Esophagus squamous epithelium (tissue), 5 donors: Measurements from ENCODE around the gene MYOZ2. TPM values are rescaled to one million over a fixed set of nuclear protein-coding genes. Genes with fewer than 3 reads are reported as not detected.

Experiments
- DNase-seq: peaks from one replicate; lab custom pipeline; 2025; lab: John Stamatoyannopoulos, UW
- H3K27ac ChIP-seq, 4 donors: fragments of 200-600 bp; sonication (generic); one replicate each; pipeline ENCODE4 v1.5.1; 2016 to 2019; ENCODE audit warnings: mild to moderate bottlenecking in 1 of 4
- H3K27me3 ChIP-seq, 4 donors: fragments of 200-600 bp; sonication (generic); 1 replicate in 3 of 4; 2 replicates in 1 of 4; pipeline versions ENCODE4 v1.5.1 to v1.6.0; 2017 to 2021; ENCODE audit warnings: antibody characterized with exemption in 1 of 4
- H3K36me3 ChIP-seq, 3 donors: fragments of 200-600 bp; sonication (generic); one replicate each; pipeline ENCODE4 v1.5.1; 2016 to 2019
- H3K4me1 ChIP-seq, 3 donors: fragments of 200-600 bp; sonication (generic); one replicate each; pipeline ENCODE4 v1.5.1; 2017 to 2019
- H3K4me3 ChIP-seq, 4 donors: fragments of 200-600 bp; sonication (generic); 1 replicate in 3 of 4; 2 replicates in 1 of 4; pipeline ENCODE4 v1.5.1; 2016 to 2019; ENCODE audit warnings: mild to moderate bottlenecking in 2 of 4, moderate library complexity in 1 of 4
- H3K9me3 ChIP-seq, 3 donors: fragments of 200-600 bp; sonication (generic); one replicate each; pipeline ENCODE4 v1.5.1; 2016 to 2019
- CTCF ChIP-seq, 6 experiments: fragments of 450-650 bp in 4 of 6; fragments of 200-600 bp in 2 of 6; sonication (generic) in 2 of 6; IDR thresholded peaks; one replicate each; pipeline ENCODE4 v1.5.1; 2016 to 2019; ENCODE audit warnings: antibody characterized with exemption in 6 of 6, mild to moderate bottlenecking in 4 of 6, moderate library complexity in 4 of 6
- POLR2A ChIP-seq, 4 donors: fragments of 450-650 bp; IDR thresholded peaks; one replicate each; pipeline ENCODE4 v1.6.1; 2017; ENCODE audit warnings: antibody characterized with exemption in 4 of 4, mild to moderate bottlenecking in 4 of 4, moderate library complexity in 3 of 4
- WGBS, 2 donors: methylation state at CpG; one replicate each; pipeline ENCODE4 v1.1.5; 2018; 5-methylcytosine and 5-hydroxymethylcytosine counted together
- intact Hi-C: fragments of 100-400 bp; cut with DNase I; formaldehyde crosslinking; loops from one replicate; pipeline ENCODE4 v1.15.0; 2022
- total RNA-seq, 4 donors: library from RNA; depleted of rRNA; stranded (reverse); fragments of >200 nt; gene quantifications; one replicate each; pipeline ENCODE4 v1.1.0, GENCODE V29; 2016
- donor health status: DM: yes; HTN: yes; CAD: no.

MYOZ2 gene
- total RNA-seq, 4 donors from 2014 or later: not detected

- 87 to 95% methylated on average over 4 of the region's 4 CpGs for WGBS, 2 donors
- Histone ChIP-seq H3K36me3 (no peaks in the 10 kb centered on the region), H3K27me3 (no peaks in the 10 kb centered on the region), H3K4me1 (peaks cover 0 to 43% (median 21%) of the 10 kb centered on the region in 3 donors), H3K4me3 (no peak overlapping the region), H3K9me3 (no peaks in the 10 kb centered on the region), H3K27ac (peak overlapping the region in 1 of 4 donors; percentile 2)
- TF ChIP-seq CTCF (IDR thresholded peaks at IDR 0.05) (no peak), POLR2A (IDR thresholded peaks at IDR 0.05) (no peak)
- no peak for DNase-seq
- intact Hi-C loops: no loop called here
Measured at GRCh38 chr4:119104644-119105273, 30.9 kb upstream of the MYOZ2 start.

GRCh38 chr4:119105605-119106004 is 30.0 kb upstream of the MYOZ2 start:
- DNase-seq: no peak
- peak overlapping the region in 2 of 4 donors; percentile 4 to 12 for H3K27ac ChIP-seq
- no peak for TF ChIP-seq CTCF (IDR thresholded peaks at IDR 0.05)
- no peak for TF ChIP-seq POLR2A (IDR thresholded peaks at IDR 0.05)

GRCh38 chr4:119106036-119107000 is 29.3 kb upstream of the MYOZ2 start:
- Histone ChIP-seq H3K4me3 (no peak overlapping the region), H3K9me3 (no peaks in the 10 kb centered on the region), H3K36me3 (no peaks in the 10 kb centered on the region), H3K27me3 (no peaks in the 10 kb centered on the region), H3K27ac (peak overlapping the region in 3 of 4 donors; percentile 4 to 53 (median 12)), H3K4me1 (peaks cover 0 to 43% (median 21%) of the 10 kb centered on the region in 3 donors)
- DNase-seq: no peak
- intact Hi-C loops: no loop called here
- TF ChIP-seq CTCF (IDR thresholded peaks at IDR 0.05) (no peak), POLR2A (IDR thresholded peaks at IDR 0.05) (no peak)
- WGBS, 2 donors: 59 to 70% methylated on average over 3 to 4 of the region's 4 CpGs

More at GRCh38 chr4:119105605-119106004, 30.0 kb upstream of the MYOZ2 start:
- H3K36me3 ChIP-seq: no peaks in the 10 kb centered on the region
- H3K27me3 ChIP-seq: no peaks in the 10 kb centered on the region
- H3K9me3 ChIP-seq: no peaks in the 10 kb centered on the region
- no peak overlapping the region for H3K4me3 ChIP-seq
- intact Hi-C loops: no loop called here
- 90 to 94% methylated on average over 1 of the region's 1 CpG for whole genome bisulfite sequencing, 2 donors
- H3K4me1 ChIP-seq: peaks cover 0 to 43% (median 21%) of the 10 kb centered on the region in 3 donors

GRCh38 chr4:119110121-119110520 is 25.5 kb upstream of the MYOZ2 start:
- peaks cover 0 to 28% (median 11%) of the 10 kb centered on the region in 3 donors for H3K4me1 ChIP-seq
- no peaks in the 10 kb centered on the region for H3K27me3 ChIP-seq
- no peak overlapping the region for H3K4me3 ChIP-seq
- no peaks in the 10 kb centered on the region for H3K36me3 ChIP-seq
- TF ChIP-seq CTCF (IDR thresholded peaks at IDR 0.05) (no peak), POLR2A (IDR thresholded peaks at IDR 0.05) (no peak)
- DNase-seq: no peak
- H3K9me3 ChIP-seq: no peaks in the 10 kb centered on the region
- WGBS, 2 donors: 90 to 92% methylated on average over 2 of the region's 2 CpGs
- no peak overlapping the region for H3K27ac ChIP-seq
- intact Hi-C loops: no loop called here

- intact Hi-C loops: no loop called here
Measured at GRCh38 chr4:119111296-119111695, 24.3 kb upstream of the MYOZ2 start.

More at GRCh38 chr4:119111296-119111695, 24.3 kb upstream of the MYOZ2 start:
- H3K36me3 ChIP-seq: no peaks in the 10 kb centered on the region
- H3K4me3 ChIP-seq: no peak overlapping the region
- no peak for TF ChIP-seq POLR2A (IDR thresholded peaks at IDR 0.05)
- H3K9me3 ChIP-seq: no peaks in the 10 kb centered on the region
- no peaks in the 10 kb centered on the region for H3K27me3 ChIP-seq
- no peak for DNase-seq
- H3K27ac ChIP-seq: no peak overlapping the region
- H3K4me1 ChIP-seq: peaks cover 0 to 16% (median 2%) of the 10 kb centered on the region in 3 donors
